ENCODE data around the gene BCL6.

The BCL6 gene

DNA sequence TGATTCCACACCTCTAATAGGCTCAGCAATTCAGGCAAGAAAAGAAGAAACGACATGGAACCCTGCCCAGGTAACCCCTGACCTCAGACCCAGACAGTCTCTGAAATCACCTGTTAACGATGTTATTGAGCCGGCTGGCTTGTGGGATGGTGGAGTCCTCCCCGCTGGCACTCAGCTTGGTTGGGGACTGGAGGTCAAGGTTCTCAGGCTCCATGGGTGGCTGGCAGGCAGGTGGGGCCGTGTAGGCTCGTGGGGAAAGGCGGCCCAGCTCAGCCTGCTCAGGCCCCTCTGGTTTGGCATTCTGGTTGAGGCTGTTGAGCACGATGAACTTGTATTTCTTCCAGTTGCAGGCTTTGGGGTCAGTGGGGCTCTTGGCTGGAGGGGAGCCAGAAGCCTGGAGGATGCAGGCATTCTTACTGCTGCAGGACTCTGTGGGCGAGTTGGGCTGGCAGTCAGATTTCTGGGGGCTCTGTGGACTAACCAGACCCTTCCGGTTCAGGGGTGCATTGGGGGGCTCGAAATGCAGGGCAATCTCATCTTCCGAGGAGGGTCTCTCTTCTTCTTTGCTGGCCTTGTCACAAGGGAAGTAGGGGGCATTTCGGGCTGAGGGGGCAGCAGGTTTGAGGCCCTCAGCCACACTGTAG is 16.2 kb downstream of the BCL6 start:
- no peak for ATAC-seq
- TF ChIP-seq, protein P1, sequence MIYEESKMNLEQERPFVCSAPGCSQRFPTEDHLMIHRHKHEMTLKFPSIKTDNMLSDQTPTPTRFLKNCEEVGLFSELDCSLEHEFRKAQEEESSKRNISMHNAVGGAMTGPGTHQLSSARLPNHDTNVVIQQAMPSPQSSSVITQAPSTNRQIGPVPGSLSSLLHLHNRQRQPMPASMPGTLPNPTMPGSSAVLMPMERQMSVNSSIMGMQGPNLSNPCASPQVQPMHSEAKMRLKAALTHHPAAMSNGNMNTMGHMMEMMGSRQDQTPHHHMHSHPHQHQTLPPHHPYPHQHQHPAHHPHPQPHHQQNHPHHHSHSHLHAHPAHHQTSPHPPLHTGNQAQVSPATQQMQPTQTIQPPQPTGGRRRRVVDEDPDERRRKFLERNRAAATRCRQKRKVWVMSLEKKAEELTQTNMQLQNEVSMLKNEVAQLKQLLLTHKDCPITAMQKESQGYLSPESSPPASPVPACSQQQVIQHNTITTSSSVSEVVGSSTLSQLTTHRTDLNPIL (CRISPR knock-in tag; IDR thresholded peaks at IDR 0.05; ENCODE audit: low read depth) = no peak
- TF ChIP-seq ARNTL (CRISPR knock-in tag; IDR thresholded peaks at IDR 0.05; ENCODE audit: borderline replicate concordance, low read depth) (no peak), RARB (CRISPR knock-in tag; IDR thresholded peaks at IDR 0.05) (no peak), ZFP3 (CRISPR knock-in tag; IDR thresholded peaks at IDR 0.05) (no peak), TOX (CRISPR knock-in tag; IDR thresholded peaks at IDR 0.05; ENCODE audit: borderline replicate concordance) (no peak), ZNF565 (CRISPR knock-in tag; conservative IDR thresholded peaks at IDR 0.05; ENCODE audit: low read depth) (no peak), TCF4 (CRISPR knock-in tag; IDR thresholded peaks at IDR 0.05; ENCODE audit: borderline replicate concordance) (no peak), ZFP30 (CRISPR knock-in tag; IDR thresholded peaks at IDR 0.05) (no peak), ISL1 (CRISPR knock-in tag; IDR thresholded peaks at IDR 0.05) (no peak), PPARA (CRISPR knock-in tag; IDR thresholded peaks at IDR 0.05; ENCODE audit: borderline replicate concordance) (no peak), GLIS3 (CRISPR knock-in tag; IDR thresholded peaks at IDR 0.05) (no peak)
- TF ChIP-seq, protein P2, sequence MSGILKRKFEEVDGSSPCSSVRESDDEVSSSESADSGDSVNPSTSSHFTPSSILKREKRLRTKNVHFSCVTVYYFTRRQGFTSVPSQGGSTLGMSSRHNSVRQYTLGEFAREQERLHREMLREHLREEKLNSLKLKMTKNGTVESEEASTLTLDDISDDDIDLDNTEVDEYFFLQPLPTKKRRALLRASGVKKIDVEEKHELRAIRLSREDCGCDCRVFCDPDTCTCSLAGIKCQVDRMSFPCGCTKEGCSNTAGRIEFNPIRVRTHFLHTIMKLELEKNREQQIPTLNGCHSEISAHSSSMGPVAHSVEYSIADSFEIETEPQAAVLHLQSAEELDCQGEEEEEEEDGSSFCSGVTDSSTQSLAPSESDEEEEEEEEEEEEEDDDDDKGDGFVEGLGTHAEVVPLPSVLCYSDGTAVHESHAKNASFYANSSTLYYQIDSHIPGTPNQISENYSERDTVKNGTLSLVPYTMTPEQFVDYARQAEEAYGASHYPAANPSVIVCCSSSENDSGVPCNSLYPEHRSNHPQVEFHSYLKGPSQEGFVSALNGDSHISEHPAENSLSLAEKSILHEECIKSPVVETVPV (CRISPR knock-in tag; IDR thresholded peaks at IDR 0.05) = no peak
- TF ChIP-seq, protein P3, sequence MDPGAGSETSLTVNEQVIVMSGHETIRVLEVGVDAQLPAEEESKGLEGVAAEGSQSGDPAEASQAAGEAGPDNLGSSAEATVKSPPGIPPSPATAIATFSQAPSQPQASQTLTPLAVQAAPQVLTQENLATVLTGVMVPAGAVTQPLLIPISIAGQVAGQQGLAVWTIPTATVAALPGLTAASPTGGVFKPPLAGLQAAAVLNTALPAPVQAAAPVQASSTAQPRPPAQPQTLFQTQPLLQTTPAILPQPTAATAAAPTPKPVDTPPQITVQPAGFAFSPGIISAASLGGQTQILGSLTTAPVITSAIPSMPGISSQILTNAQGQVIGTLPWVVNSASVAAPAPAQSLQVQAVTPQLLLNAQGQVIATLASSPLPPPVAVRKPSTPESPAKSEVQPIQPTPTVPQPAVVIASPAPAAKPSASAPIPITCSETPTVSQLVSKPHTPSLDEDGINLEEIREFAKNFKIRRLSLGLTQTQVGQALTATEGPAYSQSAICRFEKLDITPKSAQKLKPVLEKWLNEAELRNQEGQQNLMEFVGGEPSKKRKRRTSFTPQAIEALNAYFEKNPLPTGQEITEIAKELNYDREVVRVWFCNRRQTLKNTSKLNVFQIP (CRISPR knock-in tag; IDR thresholded peaks at IDR 0.05; ENCODE audit: borderline replicate concordance, low read depth) = no peak

DNA sequence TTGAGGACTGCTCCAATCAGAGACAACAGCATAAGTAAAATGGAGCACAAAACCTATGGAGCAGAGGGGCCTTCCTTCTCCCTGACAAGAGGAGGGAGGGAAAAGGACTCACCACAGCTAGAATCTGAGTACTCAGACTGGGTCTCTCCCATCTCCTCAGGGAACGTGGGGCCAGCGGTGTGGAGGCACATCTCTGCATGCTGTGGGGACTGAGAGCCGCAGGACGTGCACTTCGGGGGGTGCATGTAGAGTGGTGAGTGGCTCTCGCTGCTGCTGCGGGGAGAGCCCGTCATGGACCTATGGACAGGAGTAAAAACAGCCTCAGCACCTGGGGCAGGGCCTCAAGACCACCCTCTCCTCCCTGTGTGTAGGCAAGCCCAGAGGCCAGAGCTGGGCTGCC is 17.0 kb downstream of the BCL6 start:
- no peak for ATAC-seq
- TF ChIP-seq ZNF8 (CRISPR knock-in tag; IDR thresholded peaks at IDR 0.05) (no peak), PPARA (CRISPR knock-in tag; IDR thresholded peaks at IDR 0.05; ENCODE audit: borderline replicate concordance) (no peak), ZFP30 (CRISPR knock-in tag; IDR thresholded peaks at IDR 0.05) (no peak), ZNF70 (CRISPR knock-in tag; IDR thresholded peaks at IDR 0.05) (no peak), CSDC2 (CRISPR knock-in tag; IDR thresholded peaks at IDR 0.05) (no peak), SNAI2 (CRISPR knock-in tag; IDR thresholded peaks at IDR 0.05) (no peak), ISL1 (CRISPR knock-in tag; IDR thresholded peaks at IDR 0.05) (no peak), TOX (CRISPR knock-in tag; IDR thresholded peaks at IDR 0.05; ENCODE audit: borderline replicate concordance) (no peak), ZNF565 (CRISPR knock-in tag; conservative IDR thresholded peaks at IDR 0.05; ENCODE audit: low read depth) (no peak), TCF4 (CRISPR knock-in tag; IDR thresholded peaks at IDR 0.05; ENCODE audit: borderline replicate concordance) (no peak), ZFP3 (CRISPR knock-in tag; IDR thresholded peaks at IDR 0.05) (no peak), BACH2 (CRISPR knock-in tag; IDR thresholded peaks at IDR 0.05; ENCODE audit: borderline replicate concordance) (no peak), OSR1 (CRISPR knock-in tag; IDR thresholded peaks at IDR 0.05) (no peak), ARNTL (CRISPR knock-in tag; IDR thresholded peaks at IDR 0.05; ENCODE audit: borderline replicate concordance, low read depth) (no peak), ZC3H10 (CRISPR knock-in tag; IDR thresholded peaks at IDR 0.05) (no peak)
- TF ChIP-seq, protein P3 (CRISPR knock-in tag; IDR thresholded peaks at IDR 0.05; ENCODE audit: borderline replicate concordance, low read depth) = no peak
- TF ChIP-seq, protein P4, sequence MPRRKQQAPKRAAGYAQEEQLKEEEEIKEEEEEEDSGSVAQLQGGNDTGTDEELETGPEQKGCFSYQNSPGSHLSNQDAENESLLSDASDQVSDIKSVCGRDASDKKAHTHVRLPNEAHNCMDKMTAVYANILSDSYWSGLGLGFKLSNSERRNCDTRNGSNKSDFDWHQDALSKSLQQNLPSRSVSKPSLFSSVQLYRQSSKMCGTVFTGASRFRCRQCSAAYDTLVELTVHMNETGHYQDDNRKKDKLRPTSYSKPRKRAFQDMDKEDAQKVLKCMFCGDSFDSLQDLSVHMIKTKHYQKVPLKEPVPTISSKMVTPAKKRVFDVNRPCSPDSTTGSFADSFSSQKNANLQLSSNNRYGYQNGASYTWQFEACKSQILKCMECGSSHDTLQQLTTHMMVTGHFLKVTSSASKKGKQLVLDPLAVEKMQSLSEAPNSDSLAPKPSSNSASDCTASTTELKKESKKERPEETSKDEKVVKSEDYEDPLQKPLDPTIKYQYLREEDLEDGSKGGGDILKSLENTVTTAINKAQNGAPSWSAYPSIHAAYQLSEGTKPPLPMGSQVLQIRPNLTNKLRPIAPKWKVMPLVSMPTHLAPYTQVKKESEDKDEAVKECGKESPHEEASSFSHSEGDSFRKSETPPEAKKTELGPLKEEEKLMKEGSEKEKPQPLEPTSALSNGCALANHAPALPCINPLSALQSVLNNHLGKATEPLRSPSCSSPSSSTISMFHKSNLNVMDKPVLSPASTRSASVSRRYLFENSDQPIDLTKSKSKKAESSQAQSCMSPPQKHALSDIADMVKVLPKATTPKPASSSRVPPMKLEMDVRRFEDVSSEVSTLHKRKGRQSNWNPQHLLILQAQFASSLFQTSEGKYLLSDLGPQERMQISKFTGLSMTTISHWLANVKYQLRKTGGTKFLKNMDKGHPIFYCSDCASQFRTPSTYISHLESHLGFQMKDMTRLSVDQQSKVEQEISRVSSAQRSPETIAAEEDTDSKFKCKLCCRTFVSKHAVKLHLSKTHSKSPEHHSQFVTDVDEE (CRISPR knock-in tag; IDR thresholded peaks at IDR 0.05) = no peak
- TF ChIP-seq, protein P5, sequence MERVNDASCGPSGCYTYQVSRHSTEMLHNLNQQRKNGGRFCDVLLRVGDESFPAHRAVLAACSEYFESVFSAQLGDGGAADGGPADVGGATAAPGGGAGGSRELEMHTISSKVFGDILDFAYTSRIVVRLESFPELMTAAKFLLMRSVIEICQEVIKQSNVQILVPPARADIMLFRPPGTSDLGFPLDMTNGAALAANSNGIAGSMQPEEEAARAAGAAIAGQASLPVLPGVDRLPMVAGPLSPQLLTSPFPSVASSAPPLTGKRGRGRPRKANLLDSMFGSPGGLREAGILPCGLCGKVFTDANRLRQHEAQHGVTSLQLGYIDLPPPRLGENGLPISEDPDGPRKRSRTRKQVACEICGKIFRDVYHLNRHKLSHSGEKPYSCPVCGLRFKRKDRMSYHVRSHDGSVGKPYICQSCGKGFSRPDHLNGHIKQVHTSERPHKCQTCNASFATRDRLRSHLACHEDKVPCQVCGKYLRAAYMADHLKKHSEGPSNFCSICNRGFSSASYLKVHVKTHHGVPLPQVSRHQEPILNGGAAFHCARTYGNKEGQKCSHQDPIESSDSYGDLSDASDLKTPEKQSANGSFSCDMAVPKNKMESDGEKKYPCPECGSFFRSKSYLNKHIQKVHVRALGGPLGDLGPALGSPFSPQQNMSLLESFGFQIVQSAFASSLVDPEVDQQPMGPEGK (CRISPR knock-in tag; IDR thresholded peaks at IDR 0.05; ENCODE audit: borderline replicate concordance) = no peak
